AG08395 (cell line): ENCODE measurements around the gene NTNG1.
"Not testable (repeated sequence)": the region's sequence is repeated elsewhere in the genome, so short reads cannot be mapped to it uniquely, and the experiment has no call there.

Source experiments
- DNase-seq: peaks from one replicate; pipeline ENCODE4 v3.0.0; 2012; ENCODE audit warnings: mixed read lengths, low spot score

Gene NTNG1

DNA sequence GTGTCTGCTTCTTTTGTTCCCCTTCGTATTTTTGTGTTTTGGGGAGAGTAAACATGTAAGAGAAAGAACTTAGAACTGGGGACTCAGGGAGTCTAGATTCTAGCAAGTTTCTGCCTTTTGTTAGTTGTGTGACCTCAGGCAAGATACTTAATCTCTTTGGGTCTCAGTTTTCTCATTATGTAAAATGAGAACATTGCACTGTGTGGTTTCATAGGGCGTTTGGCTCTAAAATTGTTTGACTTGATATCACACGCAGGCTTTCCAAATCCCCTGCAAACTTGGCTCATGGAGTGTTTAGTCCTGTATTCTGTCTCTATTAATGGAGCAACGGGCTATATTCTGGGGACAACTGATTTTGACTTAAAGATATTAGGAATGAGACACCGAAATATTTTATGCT lies 57.7 kb downstream of the NTNG1 start:
- no peak for DNase-seq

- DNase-seq, result no peak
Measured at GRCh38 chr1:107200631-107201030, 59.8 kb downstream of the NTNG1 start.

- no peak for DNase-seq
Measured at GRCh38 chr1:107202007-107202406, 61.2 kb downstream of the NTNG1 start.

- DNase-seq, result no peak
Measured at GRCh38 chr1:107213225-107213624, 72.4 kb downstream of the NTNG1 start.

DNA sequence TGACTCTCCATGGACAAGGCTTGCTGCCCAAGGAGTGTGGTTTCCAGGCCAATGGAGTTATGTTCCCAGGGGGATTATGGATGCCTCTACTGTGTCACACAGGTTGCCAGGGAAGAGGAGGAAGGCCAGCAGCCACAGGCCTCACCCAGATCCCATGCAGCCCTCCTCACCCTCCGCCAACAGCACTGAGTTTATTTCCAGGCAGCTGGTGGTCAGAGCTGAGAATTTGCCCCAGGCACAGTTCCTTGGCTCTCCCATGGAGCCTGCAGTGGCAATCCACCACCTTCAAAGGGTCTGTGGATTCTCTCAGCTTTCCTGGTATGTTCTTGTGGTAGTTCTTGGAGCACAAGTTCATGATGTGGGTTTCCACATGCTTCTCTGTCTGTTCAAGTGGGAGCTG lies 79.2 kb downstream of the NTNG1 start:
- DNase-seq, result no peak

DNA sequence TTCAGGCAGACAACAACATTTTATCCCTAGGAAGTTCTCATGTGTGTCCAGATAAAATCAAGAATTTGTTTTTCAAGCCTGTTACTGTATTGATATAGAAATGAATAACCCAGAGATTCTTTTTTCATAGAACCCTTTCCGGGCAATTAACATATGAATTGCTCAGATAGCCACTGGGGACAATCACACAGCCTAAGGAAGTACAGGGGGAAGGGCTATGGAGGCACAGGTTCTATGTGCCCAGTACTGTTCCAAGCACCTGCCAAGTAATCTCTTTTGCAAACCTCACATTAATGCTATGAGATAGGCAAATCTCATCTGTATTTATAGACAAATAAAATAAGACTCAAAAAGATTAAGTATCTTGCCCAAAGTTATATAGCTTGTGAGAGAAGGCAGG lies 84.9 kb downstream of the NTNG1 start:
- DNase-seq, result no peak

DNA sequence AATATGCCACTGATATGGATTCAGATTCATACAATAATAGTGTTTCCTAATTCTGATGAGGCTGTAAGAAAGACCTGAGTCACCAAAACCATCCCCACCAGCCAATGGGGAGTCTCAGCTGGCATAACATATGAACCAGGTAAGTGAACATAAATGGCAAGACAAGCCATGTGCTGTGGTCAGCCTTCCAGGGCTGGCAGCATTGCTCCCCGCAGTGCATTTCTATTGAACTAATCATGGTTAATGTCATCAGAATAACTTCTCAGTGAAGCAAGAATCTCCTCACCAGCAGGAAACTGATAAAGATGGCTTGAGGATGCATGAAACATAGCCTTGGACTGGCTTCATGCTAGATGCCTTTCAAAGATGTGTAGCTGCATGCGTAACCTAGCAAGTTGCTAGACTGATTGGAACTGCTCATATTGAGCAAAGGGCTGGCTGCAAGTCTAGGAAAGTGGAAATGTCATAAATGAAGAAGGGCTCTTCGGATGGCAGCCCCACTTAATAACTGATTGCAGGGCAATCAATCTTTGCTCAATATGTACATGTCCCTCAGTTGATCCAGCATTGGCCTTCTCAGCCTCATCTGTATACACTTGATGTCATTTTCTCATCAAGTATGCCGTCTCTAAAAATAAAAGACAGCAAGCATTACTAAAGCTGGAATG lies 88.0 kb downstream of the NTNG1 start:
- peak; percentile 31 for DNase-seq

DNA sequence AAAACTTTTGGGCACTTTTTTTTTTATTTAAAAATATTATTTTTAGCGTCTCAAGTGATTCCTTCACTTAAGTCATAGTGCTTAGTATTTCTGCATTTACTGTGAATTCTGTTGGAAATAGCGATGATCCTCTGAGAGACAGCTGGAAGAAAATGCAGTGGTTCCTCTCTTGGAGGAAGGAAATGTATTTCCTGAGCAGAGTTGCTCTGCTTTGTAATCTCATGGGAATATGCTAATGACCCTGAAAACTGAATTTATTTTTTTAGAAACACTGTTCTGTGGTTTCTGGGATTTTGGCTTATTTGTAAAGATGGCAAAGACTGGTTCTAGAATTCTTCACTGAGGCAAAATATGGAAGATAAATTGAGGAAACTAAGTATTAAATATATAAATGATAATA lies 88.9 kb downstream of the NTNG1 start:
- DNase-seq, result no peak

DNA sequence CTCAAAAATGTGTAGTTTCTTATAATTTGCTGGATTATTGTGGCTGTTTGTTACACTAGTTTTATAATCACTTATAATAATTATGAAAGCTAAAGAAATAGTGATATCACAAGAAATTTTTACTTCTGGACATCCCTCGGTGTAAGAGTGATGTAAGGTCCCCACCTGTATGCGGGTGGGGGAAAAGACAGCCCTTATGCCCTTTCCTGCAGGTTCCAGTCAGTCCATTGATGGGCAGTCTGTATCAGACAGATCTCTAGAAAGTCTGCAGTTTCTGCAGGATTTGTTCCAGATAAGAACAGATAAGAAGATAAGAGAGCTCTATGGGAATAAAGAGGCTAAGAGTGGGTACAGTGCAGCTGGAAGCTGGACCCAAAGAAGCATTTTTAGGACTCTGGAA lies 89.3 kb downstream of the NTNG1 start:
- no peak for DNase-seq

GRCh38 chr1:107231291-107231690 lies 90.5 kb downstream of the NTNG1 start:
- DNase-seq, result no peak

DNA sequence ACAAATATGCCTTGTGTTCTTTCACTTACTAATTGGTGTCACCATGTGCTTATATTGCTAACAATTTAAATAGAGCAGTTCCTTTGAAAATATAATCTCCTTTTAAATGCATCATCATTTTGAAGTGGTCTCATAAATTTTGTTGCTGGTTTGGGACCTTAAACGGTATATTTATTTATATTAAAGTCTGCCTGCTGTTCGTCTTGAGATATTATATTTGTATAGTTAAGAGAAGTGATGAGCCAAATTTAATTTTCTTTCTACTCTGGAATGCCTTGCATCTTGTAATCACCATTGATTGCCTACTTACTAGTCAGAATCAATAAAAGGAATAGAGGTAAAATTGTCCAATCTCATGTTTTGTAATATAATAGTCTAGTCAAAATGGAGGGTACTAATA lies 91.6 kb downstream of the NTNG1 start:
- DNase-seq, result no peak

- DNase-seq, result not testable (repeated sequence)
Measured at GRCh38 chr1:107236760-107237159, 95.9 kb downstream of the NTNG1 start.

- no peak for DNase-seq
Measured at GRCh38 chr1:107243461-107243860, 102.6 kb downstream of the NTNG1 start.

GRCh38 chr1:107244709-107245500 lies 104.1 kb downstream of the NTNG1 start:
- no peak for DNase-seq

- DNase-seq, result no peak
Measured at GRCh38 chr1:107246775-107247345, 106.0 kb downstream of the NTNG1 start.

GRCh38 chr1:107247679-107248078 lies 106.8 kb downstream of the NTNG1 start:
- DNase-seq, result no peak

- DNase-seq, result no peak
Measured at GRCh38 chr1:107250169-107250568, 109.3 kb downstream of the NTNG1 start.

DNA sequence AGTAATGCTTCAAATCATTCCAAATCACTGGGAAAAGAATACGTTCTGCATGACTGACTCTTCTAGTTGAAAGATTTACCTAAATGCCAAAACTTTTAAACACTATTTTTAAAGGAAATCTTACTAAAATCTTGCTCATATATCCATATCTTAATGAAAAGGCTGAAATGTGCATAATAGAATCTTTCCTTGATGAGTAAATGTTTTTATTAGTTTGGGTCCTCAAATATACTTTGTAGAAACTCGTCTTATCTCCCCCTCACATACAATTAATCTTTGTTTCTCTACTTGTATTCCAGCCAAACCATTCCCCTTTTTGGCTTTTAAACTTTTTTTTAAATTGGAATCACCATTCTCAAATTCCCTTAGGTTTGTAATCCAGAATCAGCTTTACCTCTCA lies 110.2 kb downstream of the NTNG1 start:
- no peak for DNase-seq

DNA sequence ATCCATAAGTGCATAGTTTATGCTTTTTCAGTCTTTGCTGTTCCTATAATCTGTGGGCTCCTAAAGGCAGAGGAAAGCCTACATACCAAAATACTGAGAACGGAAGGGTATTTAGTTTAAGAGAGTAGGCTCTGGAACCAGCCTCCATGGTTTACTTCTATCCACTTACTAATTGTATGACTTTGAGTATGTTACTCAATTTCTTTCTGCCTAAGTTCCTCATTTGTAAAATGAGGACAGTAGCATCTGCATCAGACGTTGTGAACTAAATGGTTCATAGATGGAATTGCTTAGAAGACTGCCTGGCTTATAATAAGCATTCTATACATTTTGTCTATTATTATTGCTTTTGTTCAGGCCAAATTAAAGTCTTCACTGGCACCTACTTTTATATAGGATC lies 111.0 kb downstream of the NTNG1 start:
- no peak for DNase-seq

GRCh38 chr1:107252271-107252670 lies 111.4 kb downstream of the NTNG1 start:
- DNase-seq, result no peak

DNA sequence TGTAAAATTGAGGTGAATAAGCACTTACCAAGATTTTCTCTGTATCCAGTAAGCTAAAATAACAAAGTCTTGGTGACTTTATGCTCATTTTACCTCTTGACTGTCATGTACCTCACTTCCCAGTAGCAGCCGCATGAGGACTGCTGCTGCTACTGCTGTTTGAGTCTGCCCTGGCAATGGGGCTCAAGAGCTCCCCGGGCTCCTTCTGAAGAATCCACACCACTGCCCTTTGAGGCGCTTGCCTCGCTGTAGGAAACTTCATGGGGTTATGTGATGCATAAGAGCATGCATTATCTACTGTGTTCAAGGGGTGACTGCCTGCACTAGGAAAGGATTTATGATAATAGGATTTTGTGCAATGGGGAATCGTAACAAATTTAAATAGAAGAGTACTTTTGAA lies 113.5 kb downstream of the NTNG1 start:
- DNase-seq, result no peak

- no peak for DNase-seq
Measured at GRCh38 chr1:107255469-107255868, 114.6 kb downstream of the NTNG1 start.
